Kidney epithelial cell (primary cell): ENCODE measurements around the gene NPR2. TPM values are rescaled to one million over a fixed set of nuclear protein-coding genes. Genes with fewer than 3 reads are reported as not detected.

Source experiments
- DNase-seq: peaks from one replicate; pipeline ENCODE4 v3.0.0-alpha.2; 2010; ENCODE audit warnings: low read depth
- H3K27me3 ChIP-seq: 2 replicates; pipeline ENCODE4 v1.6.0; 2011; ENCODE audit warnings: low read length; ENCODE audit not compliant: control insufficient read depth, insufficient read depth
- H3K36me3 ChIP-seq: 2 replicates; pipeline ENCODE4 v1.5.1; 2011; ENCODE audit warnings: low read length; ENCODE audit not compliant: control insufficient read depth, insufficient read depth
- H3K4me3 ChIP-seq: 2 replicates; pipeline ENCODE4 v1.5.1; 2011; ENCODE audit warnings: low read depth, mild to moderate bottlenecking, control low read depth, low read length
- total RNA-seq: library from RNA; depleted of rRNA; stranded (reverse); fragments of >200 nt; gene quantifications from 2 replicates; pipeline ENCODE4 v1.2.3, GENCODE V29; 2015
- TF ChIP-seq, protein P1 (sequence below): IDR thresholded peaks from 2 replicates; pipeline ENCODE4 v1.5.1; 2011; ENCODE audit warnings: mild to moderate bottlenecking, moderate library complexity, low read length, control low read depth, inconsistent platforms; ENCODE audit not compliant: insufficient read depth, poor library complexity, severe bottlenecking

The NPR2 gene
- total RNA-seq, 1 donor from 2014 or later, result 35.9 TPM

DNA sequence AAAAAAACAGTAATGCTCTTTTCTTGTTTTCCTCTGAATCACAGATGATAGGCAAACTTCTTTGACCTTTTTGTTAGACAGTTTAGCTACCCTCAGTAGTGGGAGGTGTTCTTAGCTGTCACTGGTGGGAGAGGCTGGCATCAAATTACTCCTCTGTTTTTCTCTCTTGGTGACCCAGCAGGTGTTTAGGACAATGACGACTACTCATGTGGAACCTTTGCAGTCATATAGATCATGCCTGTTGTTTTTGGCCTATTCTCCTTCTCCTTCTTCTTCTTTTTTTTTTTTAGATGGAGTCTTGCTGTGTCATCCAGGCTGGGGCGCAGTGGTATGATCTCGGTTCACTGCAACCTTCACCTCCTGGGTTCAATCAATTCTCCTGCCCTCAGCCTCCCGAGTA lies 15.4 kb upstream of the NPR2 start:
- Histone ChIP-seq H3K4me3 (no peak overlapping the region), H3K27me3 (no peaks in the 10 kb centered on the region), H3K36me3 (no peaks in the 10 kb centered on the region)
- no peak for DNase-seq
- TF ChIP-seq, protein P1, sequence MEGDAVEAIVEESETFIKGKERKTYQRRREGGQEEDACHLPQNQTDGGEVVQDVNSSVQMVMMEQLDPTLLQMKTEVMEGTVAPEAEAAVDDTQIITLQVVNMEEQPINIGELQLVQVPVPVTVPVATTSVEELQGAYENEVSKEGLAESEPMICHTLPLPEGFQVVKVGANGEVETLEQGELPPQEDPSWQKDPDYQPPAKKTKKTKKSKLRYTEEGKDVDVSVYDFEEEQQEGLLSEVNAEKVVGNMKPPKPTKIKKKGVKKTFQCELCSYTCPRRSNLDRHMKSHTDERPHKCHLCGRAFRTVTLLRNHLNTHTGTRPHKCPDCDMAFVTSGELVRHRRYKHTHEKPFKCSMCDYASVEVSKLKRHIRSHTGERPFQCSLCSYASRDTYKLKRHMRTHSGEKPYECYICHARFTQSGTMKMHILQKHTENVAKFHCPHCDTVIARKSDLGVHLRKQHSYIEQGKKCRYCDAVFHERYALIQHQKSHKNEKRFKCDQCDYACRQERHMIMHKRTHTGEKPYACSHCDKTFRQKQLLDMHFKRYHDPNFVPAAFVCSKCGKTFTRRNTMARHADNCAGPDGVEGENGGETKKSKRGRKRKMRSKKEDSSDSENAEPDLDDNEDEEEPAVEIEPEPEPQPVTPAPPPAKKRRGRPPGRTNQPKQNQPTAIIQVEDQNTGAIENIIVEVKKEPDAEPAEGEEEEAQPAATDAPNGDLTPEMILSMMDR, result no peak

- no peaks in the 10 kb centered on the region for H3K36me3 ChIP-seq
- no peak for DNase-seq
Measured at GRCh38 chr9:35778496-35778895, 12.9 kb upstream of the NPR2 start.

GRCh38 chr9:35781066-35781465 lies 10.3 kb upstream of the NPR2 start:
- TF ChIP-seq, protein P1, result no peak
- no peaks in the 10 kb centered on the region for H3K27me3 ChIP-seq
- DNase-seq, result no peak
- no peaks in the 10 kb centered on the region for H3K36me3 ChIP-seq
- no peak overlapping the region for H3K4me3 ChIP-seq

More at GRCh38 chr9:35778496-35778895, 12.9 kb upstream of the NPR2 start:
- Histone ChIP-seq H3K4me3 (no peak overlapping the region), H3K27me3 (no peaks in the 10 kb centered on the region)
- TF ChIP-seq, protein P1, result no peak

GRCh38 chr9:35783418-35783817 lies 8.0 kb upstream of the NPR2 start:
- Histone ChIP-seq H3K4me3 (no peak overlapping the region), H3K36me3 (peaks cover 1% of the 10 kb centered on the region), H3K27me3 (no peaks in the 10 kb centered on the region)
- no peak for DNase-seq
- TF ChIP-seq, protein P1, result no peak

DNA sequence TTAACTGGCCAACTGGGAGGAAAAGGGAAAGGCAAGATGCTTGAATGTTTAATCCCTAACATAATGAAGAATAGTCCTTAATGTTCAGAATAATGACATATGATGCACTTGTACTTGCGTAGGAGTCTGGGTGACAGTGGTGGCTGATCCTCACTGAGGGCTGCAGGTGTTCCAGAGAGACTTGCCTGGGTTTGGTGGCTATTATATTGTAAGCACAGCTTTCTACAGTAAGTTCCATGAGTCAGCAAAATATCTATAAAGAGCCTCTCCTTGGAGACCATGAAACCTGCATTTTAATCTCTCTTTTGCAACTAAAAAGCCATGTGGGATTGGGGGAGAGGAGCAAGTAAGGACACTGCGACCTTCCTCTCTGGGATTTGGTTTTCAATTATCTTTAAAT lies 1.9 kb upstream of the NPR2 start:
- no peak for DNase-seq
- Histone ChIP-seq H3K4me3 (no peak overlapping the region), H3K36me3 (peaks cover 1% of the 10 kb centered on the region), H3K27me3 (no peaks in the 10 kb centered on the region)
- TF ChIP-seq, protein P1, result no peak

GRCh38 chr9:35790025-35790384 lies 1.4 kb upstream of the NPR2 start:
- TF ChIP-seq, protein P1, result no peak
- Histone ChIP-seq H3K27me3 (no peaks in the 10 kb centered on the region), H3K4me3 (no peak overlapping the region), H3K36me3 (peaks cover 1% of the 10 kb centered on the region)
- no peak for DNase-seq
